Non-pigmented ciliary epithelial cell (primary cell): ENCODE data around the gene CFAP54.
A peak's percentile ranks its signal among the peaks of the same experiment; 100 is the strongest.
"Not testable (repeated sequence)": the region's sequence is repeated elsewhere in the genome, so short reads cannot be mapped to it uniquely, and the experiment has no call there.

Experiments used
- DNase-seq: peaks from one replicate; pipeline ENCODE4 v3.0.0-alpha.2; 2010; ENCODE audit warnings: low read depth

The CFAP54 gene

GRCh38 chr12:96489392-96490056, at the start of gene CFAP54:
TSS of gene CFAP54 (plus strand) at chr12:96489577. CDS start at chr12:96489610, 33 bp downstream.
- no peak for DNase-seq

- no peak for DNase-seq
These were observed 47.6 kb upstream of the CFAP54 start for GRCh38 chr12:96441816-96442215.

GRCh38 chr12:96442906-96443305, 46.5 kb upstream of the CFAP54 start:
- DNase-seq, result no peak

- no peak for DNase-seq
These were observed 45.0 kb upstream of the CFAP54 start for GRCh38 chr12:96444399-96444798.

- peak; percentile 99 for DNase-seq
These were observed 43.4 kb upstream of the CFAP54 start for GRCh38 chr12:96445691-96446583.

GRCh38 chr12:96447256-96447655, 42.1 kb upstream of the CFAP54 start:
- no peak for DNase-seq

GRCh38 chr12:96448300-96448699, 41.1 kb upstream of the CFAP54 start:
- peak; percentile 53 for DNase-seq

GRCh38 chr12:96452261-96452922, 37.0 kb upstream of the CFAP54 start:
- no peak for DNase-seq

GRCh38 chr12:96454396-96454795, 35.0 kb upstream of the CFAP54 start:
- DNase-seq, result no peak

- no peak for DNase-seq
These were observed 33.0 kb upstream of the CFAP54 start for GRCh38 chr12:96456265-96456974.

GRCh38 chr12:96457191-96457930, 32.0 kb upstream of the CFAP54 start:
- no peak for DNase-seq

GRCh38 chr12:96459281-96459680, 30.1 kb upstream of the CFAP54 start:
- not testable (repeated sequence) for DNase-seq

- DNase-seq, result no peak
These were observed 26.7 kb upstream of the CFAP54 start for GRCh38 chr12:96462571-96463280.

- DNase-seq, result no peak
These were observed 23.5 kb upstream of the CFAP54 start for GRCh38 chr12:96465896-96466295.

- no peak for DNase-seq
These were observed 22.2 kb upstream of the CFAP54 start for GRCh38 chr12:96466939-96467751.

GRCh38 chr12:96471368-96472050, 17.9 kb upstream of the CFAP54 start:
- DNase-seq, result no peak

- DNase-seq, result no peak
These were observed 17.0 kb upstream of the CFAP54 start for GRCh38 chr12:96472384-96472783.

GRCh38 chr12:96473394-96474093, 15.8 kb upstream of the CFAP54 start:
- DNase-seq, result no peak

- no peak for DNase-seq
These were observed 15.2 kb upstream of the CFAP54 start for GRCh38 chr12:96474206-96474605.
